Trophoblast cell (in vitro differentiated cells and primary cell): ENCODE data around the gene NMBR.

Experiments used
- DNase-seq, 2 donors: peaks; one replicate each; pipeline ENCODE4 v3.0.0-alpha.2; 2016
- H2AFZ ChIP-seq: 2 replicates; pipeline ENCODE4 v1.6.1; 2013; ENCODE audit warnings: low read length, moderate library complexity, mild to moderate bottlenecking; ENCODE audit not compliant: insufficient read depth, poor library complexity
- H2AK5ac ChIP-seq: 2 replicates; pipeline ENCODE4 v1.6.1; 2013; ENCODE audit warnings: mild to moderate bottlenecking, low read length
- H2BK120ac ChIP-seq: 2 replicates; pipeline ENCODE4 v1.6.1; 2013; ENCODE audit warnings: low read length, mild to moderate bottlenecking, moderate library complexity; ENCODE audit not compliant: insufficient read depth, poor library complexity
- H2BK12ac ChIP-seq: 2 replicates; pipeline ENCODE4 v1.6.1; 2013; ENCODE audit warnings: mild to moderate bottlenecking, low read length, moderate library complexity
- H2BK5ac ChIP-seq: 2 replicates; pipeline ENCODE4 v1.6.1; 2013; ENCODE audit warnings: low read length, low read depth, moderate library complexity, mild to moderate bottlenecking; ENCODE audit not compliant: poor library complexity
- H3K14ac ChIP-seq: 2 replicates; pipeline ENCODE4 v1.6.1; 2013; ENCODE audit warnings: mild to moderate bottlenecking, low read length
- H3K18ac ChIP-seq: 2 replicates; pipeline ENCODE4 v1.6.1; 2013; ENCODE audit warnings: mild to moderate bottlenecking, low read length
- H3K23ac ChIP-seq: 2 replicates; pipeline ENCODE4 v1.6.1; 2013; ENCODE audit warnings: low read length
- H3K27ac ChIP-seq: 2 replicates; pipeline ENCODE4 v1.5.1; 2013; ENCODE audit warnings: low read depth, mild to moderate bottlenecking, inconsistent platforms, low read length, moderate library complexity
- H3K27me3 ChIP-seq: 2 replicates; pipeline ENCODE4 v1.6.1; 2013; ENCODE audit warnings: inconsistent platforms, mild to moderate bottlenecking, low read length, moderate library complexity; ENCODE audit not compliant: insufficient read depth
- H3K36me3 ChIP-seq, 2 experiments: 1 replicate in 1 of 2; 2 replicates in 1 of 2; pipeline ENCODE4 v1.6.1; 2013; ENCODE audit warnings: low read length in 2 of 2, mild to moderate bottlenecking in 2 of 2, moderate library complexity in 1 of 2; ENCODE audit not compliant: insufficient read depth in 2 of 2, control insufficient read depth in 1 of 2
- H3K4ac ChIP-seq: 2 replicates; pipeline ENCODE4 v1.6.1; 2013; ENCODE audit warnings: low read depth, mild to moderate bottlenecking, low read length, moderate library complexity
- H3K4me1 ChIP-seq, 2 experiments: 1 replicate in 1 of 2; 2 replicates in 1 of 2; pipeline ENCODE4 v1.6.1; 2013; ENCODE audit warnings: low read length in 2 of 2, mild to moderate bottlenecking in 2 of 2, moderate library complexity in 1 of 2; ENCODE audit not compliant: insufficient read depth in 2 of 2, control insufficient read depth in 1 of 2
- H3K4me2 ChIP-seq: 2 replicates; pipeline ENCODE4 v1.6.1; 2013; ENCODE audit warnings: inconsistent platforms, mild to moderate bottlenecking, low read length, moderate library complexity
- H3K4me3 ChIP-seq: 2 replicates; pipeline ENCODE4 v1.5.1; 2013; ENCODE audit warnings: mild to moderate bottlenecking, low read depth, low read length, inconsistent platforms
- H3K79me1 ChIP-seq: one replicate; pipeline ENCODE4 v1.6.1; 2013; ENCODE audit warnings: low read length
- H3K79me2 ChIP-seq: 2 replicates; pipeline ENCODE4 v1.6.1; 2013; ENCODE audit warnings: low read length, mild to moderate bottlenecking; ENCODE audit not compliant: control insufficient read depth, insufficient read depth, poor library complexity
- H3K9ac ChIP-seq: 2 replicates; pipeline ENCODE4 v1.6.1; 2013; ENCODE audit warnings: mild to moderate bottlenecking, low read length
- H3K9me3 ChIP-seq: 2 replicates; pipeline ENCODE4 v1.6.1; 2013; ENCODE audit warnings: low read depth, mild to moderate bottlenecking, control low read depth, inconsistent platforms, low read length; ENCODE audit not compliant: insufficient read depth
- H4K12ac ChIP-seq: 2 replicates; pipeline ENCODE4 v1.6.1; 2013; ENCODE audit warnings: low read depth, mild to moderate bottlenecking, low read length, moderate library complexity
- H4K8ac ChIP-seq: 2 replicates; pipeline ENCODE4 v1.6.1; 2013; ENCODE audit warnings: low read depth, mild to moderate bottlenecking, low read length, moderate library complexity
- H4K91ac ChIP-seq: one replicate; pipeline ENCODE4 v1.6.1; 2013; ENCODE audit warnings: low read depth, mild to moderate bottlenecking, low read length, moderate library complexity
- WGBS: extraction: QIAGEN DNeasy Blood & Tissue Kit; methylation state at CpG from one replicate; pipeline ENCODE4 v1.1.7; 2013; ENCODE audit warnings: missing lambda C conversion rate; ENCODE audit not compliant: insufficient read length, insufficient coverage; ENCODE audit errors: extremely low coverage; 5-methylcytosine and 5-hydroxymethylcytosine counted together

The NMBR gene

GRCh38 chr6:142184307-142184706 lies 37.4 kb upstream of the NMBR start:
- no peaks in the 10 kb centered on the region for H3K27me3 ChIP-seq
- H2BK120ac ChIP-seq: no peak overlapping the region
- WGBS: no CpG with 5 or more reads among the region's 2 CpGs

DNA sequence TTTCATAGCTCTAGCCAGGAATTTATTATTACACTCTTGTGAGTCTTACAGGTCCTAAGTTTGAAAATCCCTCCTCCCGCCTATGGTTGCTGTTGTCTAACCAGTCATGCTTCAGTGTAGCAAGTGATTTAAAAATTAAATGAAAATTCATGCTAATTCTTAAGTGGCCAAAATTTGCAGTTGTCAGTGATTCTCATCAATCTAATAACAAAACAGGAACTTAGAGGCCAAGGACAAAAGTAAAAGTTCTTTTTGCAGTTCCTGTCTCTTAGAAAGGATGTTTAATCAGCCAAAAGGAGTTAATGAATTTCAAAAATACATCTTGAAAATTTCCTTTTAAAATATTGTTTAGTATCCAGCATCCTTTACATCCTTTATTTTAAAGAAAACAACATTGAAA lies 36.4 kb upstream of the NMBR start:
- no peak for DNase-seq
- Histone ChIP-seq H3K79me1 (no peaks in the 10 kb centered on the region), H4K8ac (no peak overlapping the region), H3K4me3 (no peak overlapping the region), H4K91ac (no peak overlapping the region), H2AFZ (no peak overlapping the region), H3K14ac (no peak overlapping the region), H2AK5ac (no peak overlapping the region), H3K27ac (no peak overlapping the region), H3K9ac (no peak overlapping the region), H2BK12ac (no peak overlapping the region), H3K4me1 (no peaks in the 10 kb centered on the region), H2BK120ac (no peak overlapping the region), H3K18ac (no peak overlapping the region), H3K4me2 (no peak overlapping the region), H3K9me3 (no peaks in the 10 kb centered on the region), H2BK5ac (no peak overlapping the region), H3K79me2 (no peaks in the 10 kb centered on the region), H3K27me3 (no peaks in the 10 kb centered on the region), H3K4ac (no peak overlapping the region), H4K12ac (no peak overlapping the region), H3K23ac (no peak overlapping the region), H3K36me3 (no peaks in the 10 kb centered on the region)
- WGBS: no CpG with 5 or more reads among the region's 1 CpG

More at GRCh38 chr6:142184307-142184706, 37.4 kb upstream of the NMBR start:
- no peaks in the 10 kb centered on the region for H3K36me3 ChIP-seq
- no peak overlapping the region for H4K12ac ChIP-seq
- no peak overlapping the region for H4K91ac ChIP-seq
- no peak overlapping the region for H3K4ac ChIP-seq
- H3K27ac ChIP-seq: no peak overlapping the region
- DNase-seq: no peak
- H3K4me2 ChIP-seq: no peak overlapping the region
- no peak overlapping the region for H3K9ac ChIP-seq
- no peak overlapping the region for H3K4me3 ChIP-seq
- H2AK5ac ChIP-seq: no peak overlapping the region
- H4K8ac ChIP-seq: no peak overlapping the region
- no peaks in the 10 kb centered on the region for H3K79me2 ChIP-seq
- H2BK12ac ChIP-seq: no peak overlapping the region
- no peak overlapping the region for H3K23ac ChIP-seq
- no peaks in the 10 kb centered on the region for H3K79me1 ChIP-seq
- no peak overlapping the region for H3K14ac ChIP-seq
- no peak overlapping the region for H2BK5ac ChIP-seq
- no peaks in the 10 kb centered on the region for H3K4me1 ChIP-seq
- no peak overlapping the region for H3K18ac ChIP-seq
- no peak overlapping the region for H2AFZ ChIP-seq
- H3K9me3 ChIP-seq: no peaks in the 10 kb centered on the region

DNA sequence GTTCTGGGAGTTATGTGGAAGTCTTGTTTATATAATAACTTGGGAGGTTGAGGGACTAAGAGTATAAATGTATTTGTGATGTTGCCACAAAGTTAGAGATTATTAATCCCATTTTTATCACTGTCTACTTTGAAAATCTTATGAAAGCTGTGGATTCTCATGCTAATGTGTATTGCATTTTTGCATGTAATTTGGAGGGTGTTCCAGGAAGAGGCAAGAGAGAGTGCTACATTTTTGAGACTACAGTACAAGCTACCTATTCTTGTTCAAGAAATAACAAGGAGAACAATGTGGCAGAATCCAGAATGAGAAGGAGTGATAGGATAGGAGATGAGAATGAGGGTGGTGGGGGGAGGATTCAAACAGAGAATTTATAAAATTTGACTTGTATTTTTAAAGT lies 35.1 kb upstream of the NMBR start:
- Histone ChIP-seq H3K36me3 (no peaks in the 10 kb centered on the region), H2AK5ac (no peak overlapping the region), H3K18ac (no peak overlapping the region), H3K79me1 (no peaks in the 10 kb centered on the region), H3K27ac (no peak overlapping the region), H2BK12ac (no peak overlapping the region), H4K12ac (no peak overlapping the region), H2BK120ac (no peak overlapping the region), H3K4ac (no peak overlapping the region), H3K4me2 (no peak overlapping the region), H3K9me3 (no peaks in the 10 kb centered on the region), H2BK5ac (no peak overlapping the region), H4K8ac (no peak overlapping the region), H3K4me3 (no peak overlapping the region), H3K9ac (no peak overlapping the region), H4K91ac (no peak overlapping the region), H3K23ac (no peak overlapping the region), H3K27me3 (no peaks in the 10 kb centered on the region), H3K14ac (no peak overlapping the region), H3K79me2 (no peaks in the 10 kb centered on the region), H2AFZ (no peak overlapping the region), H3K4me1 (no peaks in the 10 kb centered on the region)
- no peak for DNase-seq

GRCh38 chr6:142178129-142178528 lies 31.2 kb upstream of the NMBR start:
- H2AK5ac ChIP-seq: no peak overlapping the region
- no peak overlapping the region for H4K12ac ChIP-seq
- H3K4me3 ChIP-seq: no peak overlapping the region
- H3K23ac ChIP-seq: no peak overlapping the region
- H3K14ac ChIP-seq: no peak overlapping the region
- H3K18ac ChIP-seq: no peak overlapping the region
- H3K4me1 ChIP-seq: no peaks in the 10 kb centered on the region
- H2BK5ac ChIP-seq: no peak overlapping the region
- H3K36me3 ChIP-seq: peaks cover 4 to 8% of the 10 kb centered on the region in 2 experiments
- no peak overlapping the region for H3K27ac ChIP-seq
- no peaks in the 10 kb centered on the region for H3K27me3 ChIP-seq
- no peak overlapping the region for H2AFZ ChIP-seq
- no peak overlapping the region for H3K4me2 ChIP-seq
- H3K4ac ChIP-seq: no peak overlapping the region
- H3K79me2 ChIP-seq: no peaks in the 10 kb centered on the region
- no peak overlapping the region for H3K9ac ChIP-seq
- H2BK120ac ChIP-seq: no peak overlapping the region
- no peak overlapping the region for H4K8ac ChIP-seq
- H4K91ac ChIP-seq: no peak overlapping the region
- DNase-seq: no peak
- H3K79me1 ChIP-seq: no peaks in the 10 kb centered on the region
- H3K9me3 ChIP-seq: no peaks in the 10 kb centered on the region
- H2BK12ac ChIP-seq: no peak overlapping the region

DNA sequence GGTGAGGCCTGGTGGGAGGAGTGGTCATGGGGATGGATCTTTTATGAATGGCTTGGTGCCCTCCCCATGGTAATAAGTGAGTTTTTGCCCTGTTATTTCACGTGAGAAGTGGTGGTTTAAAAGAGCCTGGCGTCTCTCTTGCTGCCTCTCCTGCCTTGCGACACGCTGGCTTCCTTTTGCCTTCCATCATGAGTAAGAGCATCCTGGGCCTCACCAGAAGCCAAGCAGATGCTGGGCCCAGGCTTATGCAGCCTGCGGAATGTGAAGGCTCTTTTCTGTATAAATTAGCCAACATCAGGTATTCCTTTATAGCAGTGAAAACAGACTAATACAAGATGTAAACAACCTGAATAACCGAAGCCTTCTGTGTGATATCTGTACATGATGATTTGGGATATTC lies 27.8 kb upstream of the NMBR start:
- Histone ChIP-seq H3K4me3 (no peak overlapping the region), H3K18ac (no peak overlapping the region), H3K4ac (no peak overlapping the region), H3K9ac (no peak overlapping the region), H2BK12ac (no peak overlapping the region), H4K8ac (no peak overlapping the region), H3K27ac (no peak overlapping the region), H2AK5ac (no peak overlapping the region), H2BK120ac (no peak overlapping the region), H3K79me2 (no peaks in the 10 kb centered on the region), H4K91ac (no peak overlapping the region), H2AFZ (no peak overlapping the region), H3K9me3 (no peaks in the 10 kb centered on the region), H3K23ac (no peak overlapping the region), H2BK5ac (no peak overlapping the region), H3K79me1 (no peaks in the 10 kb centered on the region), H3K4me2 (no peak overlapping the region), H3K4me1 (no peaks in the 10 kb centered on the region), H3K14ac (no peak overlapping the region), H4K12ac (no peak overlapping the region), H3K36me3 (peaks cover 11 to 13% of the 10 kb centered on the region in 2 experiments), H3K27me3 (no peaks in the 10 kb centered on the region)
- peak; percentile 9 to 29 for DNase-seq
- WGBS: no CpG with 5 or more reads among the region's 6 CpGs
